Measurements from ENCODE around the gene NOL4L.

Gene NOL4L

DNA sequence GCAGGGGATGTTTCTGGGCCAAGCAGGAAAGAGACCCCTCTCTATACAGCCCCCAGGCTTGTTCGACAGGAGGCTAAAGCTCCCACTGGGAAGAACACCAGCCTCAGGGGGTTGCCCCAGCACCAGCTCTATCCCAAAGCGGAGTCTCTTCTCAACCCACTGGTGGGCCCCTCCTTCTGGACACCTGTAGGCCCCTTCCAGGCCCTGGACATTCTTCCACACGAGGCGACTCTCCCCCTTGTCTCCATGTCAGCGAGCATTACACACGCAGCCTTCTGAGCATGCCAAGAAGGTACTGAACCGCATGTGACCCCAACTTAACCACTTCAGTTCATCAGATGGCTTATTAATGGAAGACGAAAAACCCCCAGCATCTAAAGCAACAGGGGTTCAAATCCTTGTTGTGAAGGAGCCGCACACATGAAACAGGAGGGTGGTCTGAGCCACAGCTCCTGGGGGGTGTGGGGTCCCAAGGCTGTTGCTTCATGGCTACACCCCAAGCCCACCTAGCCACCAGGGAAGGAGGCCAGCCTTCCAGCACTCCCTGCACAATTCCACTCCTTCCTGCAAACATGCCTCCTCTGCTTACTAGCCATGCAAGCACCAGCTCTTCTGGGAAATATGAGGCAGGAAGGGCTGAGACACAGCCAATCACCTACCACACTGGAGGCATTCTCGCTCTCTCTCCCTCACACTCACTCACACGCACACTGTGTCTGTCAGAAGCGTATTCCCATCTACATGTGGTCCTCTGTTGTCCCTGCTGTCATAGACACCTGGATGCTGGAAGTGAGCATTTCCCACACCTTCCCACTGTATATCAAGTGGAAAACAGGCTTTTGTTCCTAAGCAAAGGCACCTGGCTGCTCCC is 104.5 kb downstream of the NOL4L start:
- DNase-seq: peak; percentile 2

DNA sequence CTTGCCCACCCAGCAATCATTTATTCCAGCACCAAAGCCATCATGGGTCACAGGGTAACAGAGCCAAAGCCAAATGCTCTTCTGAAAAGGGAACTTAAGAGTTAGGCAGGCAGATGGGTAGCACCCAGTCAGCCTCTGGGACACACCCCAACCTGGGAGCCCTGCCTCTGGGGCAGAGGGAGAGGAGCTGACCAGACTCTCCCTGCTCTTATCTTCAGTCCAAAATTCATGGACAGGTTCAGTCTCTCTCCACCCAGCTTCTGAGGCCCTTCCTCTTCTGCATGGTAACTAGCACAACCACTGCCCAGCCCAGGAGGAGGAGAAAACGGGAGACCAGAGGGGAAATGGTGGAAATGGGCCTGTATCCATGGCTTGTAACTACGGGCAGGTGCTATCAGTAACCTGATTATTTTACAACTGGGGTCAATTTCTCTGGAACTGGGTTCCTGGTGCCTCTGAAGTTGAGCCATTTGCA is 105.4 kb downstream of the NOL4L start:
- DNase-seq: peak; percentile 2

DNA sequence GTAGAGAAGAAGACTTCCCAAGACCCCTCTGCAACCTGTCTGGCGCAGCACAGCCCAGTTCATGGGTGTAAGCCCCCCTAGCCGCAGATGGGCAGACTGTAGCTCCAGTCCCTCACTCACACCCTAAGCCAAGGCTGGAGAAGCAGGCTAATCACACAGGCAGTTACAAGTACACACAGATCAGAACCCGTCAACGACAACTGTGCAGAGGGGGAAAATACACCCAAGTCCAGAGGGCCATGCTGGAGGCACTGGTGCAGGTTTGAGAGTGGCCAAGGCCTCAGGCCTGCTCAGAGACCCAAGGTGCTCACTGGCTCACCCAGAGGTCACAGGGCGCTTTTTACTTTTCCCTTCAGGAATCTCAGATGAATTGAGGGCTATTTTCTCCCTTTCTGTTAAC is 106.1 kb downstream of the NOL4L start:
- peak; percentile 2 for DNase-seq

DNA sequence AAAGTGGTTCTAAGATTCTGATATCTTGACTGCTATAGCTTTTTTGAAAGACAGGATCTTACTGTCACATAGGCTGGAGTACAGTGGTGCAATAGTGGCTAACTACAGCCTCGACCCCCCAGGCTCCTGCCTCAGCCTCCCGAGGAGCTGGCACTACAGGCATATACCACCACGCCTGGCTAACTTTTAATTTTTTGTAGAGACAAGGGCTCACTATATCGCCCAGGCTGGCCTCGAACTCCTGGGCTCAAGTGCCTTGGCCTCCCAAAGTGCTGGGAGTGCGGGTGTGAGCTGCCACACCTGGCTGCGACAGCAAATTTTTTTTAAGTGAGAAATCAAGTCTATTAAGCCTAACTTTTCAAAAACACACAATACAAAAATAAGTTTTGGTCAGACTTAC is 106.6 kb downstream of the NOL4L start:
- DNase-seq: no peak

DNA sequence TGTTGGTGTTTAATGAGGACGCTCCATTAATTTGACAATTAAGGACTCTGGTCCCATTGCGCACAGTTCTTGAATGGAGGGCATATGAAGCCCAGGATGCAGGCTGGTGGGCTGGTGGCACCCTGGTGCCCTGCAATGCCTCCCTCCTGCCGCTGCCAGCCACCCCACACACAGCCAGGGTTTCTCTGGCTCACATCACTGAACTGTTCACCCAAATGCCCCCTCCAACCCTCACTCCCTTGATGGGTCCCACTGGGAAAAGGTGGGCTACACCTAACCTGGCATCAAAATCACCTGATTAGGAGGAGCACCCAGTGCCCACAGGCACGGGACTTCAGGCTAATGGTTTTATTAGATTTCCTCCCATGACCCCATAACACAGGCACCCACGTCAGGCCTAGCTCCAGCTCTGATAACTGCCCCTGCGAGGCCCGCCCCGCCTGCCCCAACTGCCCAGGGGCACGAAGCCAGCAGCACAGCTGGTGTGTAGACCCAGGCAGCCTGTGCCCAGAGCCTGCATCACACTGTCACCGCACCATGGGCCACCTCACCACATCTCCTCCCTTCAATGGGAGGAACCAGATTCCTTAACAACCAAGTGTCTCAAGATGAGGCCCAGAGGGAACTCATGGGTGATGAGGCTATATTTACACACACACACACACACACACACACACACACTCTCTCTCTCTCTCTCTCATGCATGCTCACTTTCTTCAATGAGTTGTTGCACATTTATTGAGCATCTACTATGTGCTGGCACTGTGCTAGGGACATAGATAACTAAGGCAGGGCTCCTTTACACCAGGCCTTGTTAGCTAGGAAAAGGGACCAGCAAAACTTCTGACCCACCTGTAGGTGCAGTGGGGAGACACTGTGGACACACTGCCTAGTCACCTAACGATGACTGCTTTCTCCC is 107.3 kb downstream of the NOL4L start:
- DNase-seq: no peak

DNA sequence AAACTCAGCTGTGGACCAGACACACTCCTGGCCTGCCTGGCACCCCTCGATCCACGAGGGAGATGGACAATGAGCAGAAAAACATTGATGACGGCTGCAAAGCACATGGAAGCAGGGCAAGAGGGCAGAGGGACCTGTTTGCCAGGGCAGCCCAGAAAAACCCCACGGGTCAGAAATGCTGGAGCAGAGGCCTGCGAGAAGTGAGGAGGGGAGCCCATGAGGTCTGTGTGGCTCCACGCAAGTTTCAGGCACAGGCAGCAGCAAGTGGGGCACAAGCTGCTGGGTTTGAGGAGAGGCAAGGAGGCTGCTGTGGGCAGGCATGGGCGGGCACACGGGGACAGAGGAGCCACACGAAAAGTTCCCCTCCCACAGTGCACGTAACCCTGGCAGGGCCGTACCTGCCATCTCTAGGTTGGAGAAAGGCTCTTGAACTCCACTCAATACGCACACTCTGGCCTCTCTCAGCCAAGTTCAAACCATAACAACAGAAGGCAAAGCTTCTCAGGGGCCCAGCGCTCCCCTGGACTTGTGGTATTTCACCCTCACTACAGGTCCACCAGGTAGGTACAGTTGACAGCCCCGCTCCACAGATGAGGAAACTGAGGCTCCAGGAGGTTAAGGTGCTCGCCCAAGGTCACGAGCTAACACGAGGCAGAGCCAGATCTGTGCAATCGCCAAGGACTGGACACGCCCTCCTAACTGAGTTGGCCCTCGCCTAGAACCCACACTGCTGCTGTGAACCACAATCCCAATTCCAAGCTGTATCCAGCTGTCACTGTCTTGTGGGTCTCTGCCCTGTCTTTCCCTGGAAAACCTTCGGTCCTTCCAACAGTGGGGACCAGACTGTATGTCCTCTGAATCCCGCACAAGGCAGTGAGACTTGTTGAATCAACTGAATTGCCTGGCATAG is 108.2 kb downstream of the NOL4L start:
- DNase-seq: no peak

DNA sequence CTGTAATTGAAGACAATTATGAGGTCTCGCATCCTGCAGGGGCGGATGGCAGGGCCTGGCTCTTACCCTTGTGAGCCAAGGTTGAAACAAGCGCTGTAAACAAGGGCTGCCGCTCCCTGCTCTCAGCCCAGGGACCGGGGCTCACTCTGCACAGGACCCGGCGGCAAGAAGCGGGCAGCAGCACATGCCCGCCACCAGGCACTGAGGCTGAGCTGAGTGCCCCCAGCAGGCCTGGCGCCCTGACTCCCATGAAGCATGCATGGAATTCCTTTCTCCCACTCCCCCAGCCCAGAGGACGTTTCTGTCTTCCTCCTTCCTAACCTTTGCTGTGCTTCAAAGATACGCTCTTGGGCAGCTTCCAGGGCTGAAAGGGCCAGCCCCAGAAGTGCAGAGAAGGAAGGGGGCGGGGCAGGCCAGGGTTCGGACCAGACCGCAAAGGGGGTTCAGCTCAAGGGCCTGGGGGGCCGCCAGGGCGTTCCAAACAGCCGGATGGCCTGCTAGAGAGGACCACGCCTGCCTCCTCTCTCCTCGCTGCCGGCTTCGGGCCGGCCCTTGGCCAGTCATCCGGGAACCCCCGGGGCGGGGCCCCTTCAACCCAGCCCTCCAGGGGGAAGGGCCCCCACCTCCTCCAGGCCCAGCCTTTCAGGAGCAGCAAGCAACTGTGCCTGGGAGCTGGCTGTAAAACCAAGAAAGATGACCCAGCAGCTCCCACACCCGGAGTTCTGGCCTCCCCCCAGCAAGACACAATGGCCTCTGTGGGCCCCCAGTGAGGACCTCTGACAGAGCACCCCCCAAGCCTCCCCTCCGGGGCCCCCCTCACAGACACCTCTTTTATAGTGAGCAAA is 109.9 kb downstream of the NOL4L start:
- DNase-seq: no peak

DNA sequence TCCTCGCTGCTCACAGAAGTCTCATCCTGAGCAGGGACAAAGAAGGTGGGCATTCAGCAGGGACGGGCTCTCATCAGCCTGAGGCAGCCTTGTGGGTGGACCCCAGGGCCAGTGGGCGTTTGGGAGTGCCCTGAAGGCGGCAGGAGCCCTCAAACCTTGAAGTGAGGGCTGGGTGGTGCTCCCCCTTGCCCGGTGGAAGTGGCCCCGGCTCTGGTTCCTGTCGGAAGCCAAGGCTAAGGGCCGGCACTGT is 110.5 kb downstream of the NOL4L start:
- no peak for DNase-seq

DNA sequence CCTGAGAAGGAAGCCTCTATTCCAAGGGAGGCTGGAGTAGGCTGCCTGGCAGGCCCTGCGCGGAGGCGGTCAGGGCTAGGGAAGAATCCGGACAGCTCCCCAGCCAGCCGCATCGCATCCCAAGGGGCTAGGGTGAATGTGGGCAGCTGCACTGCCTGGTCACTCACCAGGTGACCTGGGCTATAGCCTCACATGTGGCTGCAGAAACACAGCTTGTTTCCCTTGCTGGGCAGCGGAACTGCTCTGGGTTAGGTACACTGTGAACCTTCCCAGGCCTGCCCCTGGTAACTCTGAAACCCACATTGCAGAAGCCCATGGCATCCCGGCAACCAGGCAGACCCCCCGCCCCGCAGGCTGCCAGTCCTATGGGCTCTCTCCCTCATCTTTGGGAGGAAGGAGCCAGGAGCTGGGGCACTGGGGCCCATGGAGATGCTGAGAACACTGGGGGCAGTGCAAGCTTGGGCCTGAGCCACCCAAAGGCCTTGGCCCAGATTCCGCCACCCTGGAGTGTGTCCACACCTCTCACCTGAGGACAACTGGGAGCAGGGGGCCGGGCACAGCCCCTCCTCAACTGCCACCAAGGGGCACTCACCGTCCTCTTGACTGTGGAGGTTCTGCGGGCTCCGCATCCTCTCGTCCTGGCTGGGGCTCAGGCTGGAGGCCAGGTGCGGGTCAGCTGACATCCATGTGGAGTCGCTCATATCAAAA is 111.0 kb downstream of the NOL4L start:
- no peak for DNase-seq

DNA sequence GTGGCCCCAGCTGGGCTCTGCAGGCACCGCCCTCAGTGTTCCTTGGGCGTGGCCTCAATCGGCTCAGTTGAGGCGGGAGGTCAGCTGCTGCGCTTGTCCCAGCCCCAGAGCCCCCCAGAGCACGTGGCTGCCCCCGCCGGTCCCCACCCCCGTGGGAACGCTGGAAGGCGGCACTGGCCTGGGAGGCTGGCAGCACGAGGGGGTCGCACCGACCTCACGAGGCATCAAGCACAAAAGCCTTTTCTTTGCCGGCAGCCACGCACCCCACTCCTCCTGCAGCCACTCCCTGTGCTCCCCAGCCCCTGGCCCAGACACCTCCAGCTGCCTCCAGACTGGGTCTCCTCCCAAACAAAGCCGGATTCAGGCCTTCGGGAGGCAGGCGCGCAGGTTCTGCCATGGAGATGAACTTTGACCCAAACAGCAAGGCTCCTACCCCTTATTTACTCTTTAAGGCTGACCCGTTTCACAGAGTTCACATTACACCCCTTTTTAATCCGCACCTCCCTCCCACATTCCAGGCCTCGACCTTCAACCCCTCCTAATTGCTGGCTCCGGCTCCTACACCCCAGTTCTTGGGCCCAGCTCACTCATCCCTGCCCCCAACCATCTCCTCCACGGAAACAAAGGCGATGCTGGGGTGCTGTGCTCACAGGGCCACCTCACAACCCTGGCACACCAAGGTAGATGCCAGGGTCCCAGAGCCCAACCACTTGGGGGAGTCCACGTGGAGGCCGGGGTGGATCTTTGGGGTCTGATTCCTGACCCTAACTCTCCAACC is 111.7 kb downstream of the NOL4L start:
- no peak for DNase-seq

DNA sequence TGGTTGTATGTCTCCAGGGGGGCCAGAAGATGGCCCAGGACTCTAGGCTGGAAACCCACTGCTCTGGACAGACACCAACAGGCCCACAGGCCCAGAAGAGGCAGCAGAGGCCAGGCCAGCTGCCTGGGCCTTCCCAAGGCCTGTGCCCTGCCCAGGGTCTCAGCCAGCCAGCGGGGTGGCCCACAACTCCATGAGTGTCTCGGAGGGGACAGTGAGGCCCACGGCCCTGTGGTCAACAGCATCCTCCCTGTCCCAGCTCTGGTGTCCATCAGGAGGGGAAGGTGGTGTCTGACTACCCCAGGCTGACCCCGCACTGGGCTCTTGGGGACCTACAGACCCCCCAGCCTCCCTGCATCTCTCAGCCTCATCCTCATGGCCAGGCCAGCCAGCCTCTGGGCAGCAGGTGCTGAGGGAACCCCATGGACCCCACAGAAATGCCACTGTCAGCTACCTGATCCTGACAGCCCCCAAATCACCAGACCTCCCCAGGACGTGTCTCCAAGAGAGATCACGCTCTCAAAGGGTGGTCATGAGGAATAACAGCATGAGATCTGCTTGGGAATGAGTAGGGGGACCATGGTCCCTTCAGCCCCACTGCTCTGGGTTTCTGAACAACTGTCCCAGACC is 112.4 kb downstream of the NOL4L start:
- no peak for DNase-seq

DNA sequence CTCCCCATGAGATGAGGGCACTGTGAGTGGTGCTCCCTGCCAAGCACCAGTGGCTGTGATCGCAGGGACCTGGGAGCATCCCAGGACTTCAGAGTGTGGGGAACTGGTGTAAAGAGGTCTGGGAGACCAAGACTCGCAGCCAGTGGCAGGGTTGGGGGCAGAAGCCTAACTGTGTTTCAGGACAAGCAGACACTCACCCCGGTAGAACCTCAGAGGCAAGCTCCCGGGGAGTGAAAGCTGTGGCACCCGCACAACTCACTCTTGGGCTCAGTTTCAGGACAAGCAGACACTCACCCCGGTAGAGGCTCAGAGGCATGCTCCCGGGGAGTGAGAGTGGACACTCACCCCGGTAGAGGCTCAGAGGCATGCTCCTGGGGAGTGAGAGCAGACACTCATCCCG is 114.2 kb downstream of the NOL4L start:
- DNase-seq: no peak

DNA sequence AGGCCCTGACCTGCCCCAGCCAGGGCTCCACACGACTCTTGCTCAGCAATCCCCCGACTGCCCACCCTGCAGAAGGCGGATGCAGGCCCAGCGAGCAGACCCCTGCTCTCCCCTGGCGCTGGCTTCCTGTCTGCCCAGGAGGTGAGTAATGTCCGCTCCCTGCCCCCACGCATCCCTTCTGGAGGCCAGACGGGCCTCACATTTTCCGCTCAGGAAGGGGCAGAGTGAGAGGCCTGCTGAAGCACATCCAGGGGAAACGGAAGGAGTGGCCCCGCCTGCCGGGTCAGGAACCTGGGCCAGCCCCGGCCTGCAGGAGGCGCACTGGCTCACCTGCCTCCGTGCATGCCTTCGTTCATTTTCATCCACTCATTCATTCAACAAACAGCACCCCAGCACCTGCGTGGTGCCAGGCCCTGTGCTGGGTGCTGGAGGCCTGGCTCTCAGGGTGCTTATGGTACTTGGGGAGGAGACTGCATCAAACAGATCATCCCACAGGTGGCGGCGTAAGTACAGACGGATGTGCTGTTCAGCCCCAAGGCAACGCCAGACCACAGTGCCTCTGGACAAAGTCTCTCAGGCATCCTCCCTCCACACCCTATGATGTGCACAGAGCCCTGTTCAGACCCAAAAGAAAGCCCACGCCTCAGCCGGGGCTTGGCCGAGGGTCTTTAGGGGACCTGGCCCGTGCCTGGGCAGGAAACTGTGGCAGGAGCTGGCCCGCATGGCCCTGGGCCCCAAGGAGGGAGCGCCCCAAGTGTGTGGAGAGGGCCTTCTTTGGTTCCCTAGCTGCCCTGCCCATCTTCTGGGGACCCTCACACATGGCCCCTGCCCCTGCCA is 114.9 kb downstream of the NOL4L start:
- peak; percentile 49 for DNase-seq

DNA sequence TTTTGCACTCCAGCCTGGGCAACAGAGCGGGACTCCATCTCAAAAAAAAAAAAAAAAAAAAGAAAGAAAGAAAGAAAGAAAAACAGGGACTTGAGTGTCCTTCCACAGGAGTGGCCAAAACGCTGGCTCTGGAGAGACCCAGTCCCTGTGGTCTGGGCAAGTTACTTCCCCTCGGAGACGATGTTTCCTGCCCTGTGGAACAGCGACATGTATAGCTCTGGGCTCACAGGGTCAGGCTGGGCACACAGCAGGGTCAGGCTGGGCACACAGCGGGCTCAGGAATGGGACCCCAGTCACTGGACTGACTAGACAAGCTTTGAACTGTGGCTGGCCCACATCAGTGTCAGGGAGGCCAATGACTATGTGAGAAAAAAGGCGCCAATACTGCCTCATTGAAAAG is 116.3 kb downstream of the NOL4L start:
- DNase-seq: no peak

DNA sequence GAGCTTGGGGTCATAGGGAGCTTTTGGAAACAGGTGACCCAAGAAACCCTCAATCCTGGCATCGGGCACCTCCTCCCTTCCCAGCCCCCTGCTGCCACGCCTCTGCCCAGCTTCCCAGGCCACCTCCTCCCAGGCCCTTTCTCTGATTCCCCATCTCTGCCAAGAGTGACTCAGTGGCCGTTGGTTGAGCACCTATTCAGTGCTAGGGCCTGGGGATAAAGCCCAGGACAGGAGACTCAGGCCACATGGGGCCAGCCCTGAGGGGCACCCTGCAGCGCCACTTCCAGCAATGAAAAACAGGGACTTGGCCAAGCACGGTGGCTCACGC is 116.9 kb downstream of the NOL4L start:
- no peak for DNase-seq

DNA sequence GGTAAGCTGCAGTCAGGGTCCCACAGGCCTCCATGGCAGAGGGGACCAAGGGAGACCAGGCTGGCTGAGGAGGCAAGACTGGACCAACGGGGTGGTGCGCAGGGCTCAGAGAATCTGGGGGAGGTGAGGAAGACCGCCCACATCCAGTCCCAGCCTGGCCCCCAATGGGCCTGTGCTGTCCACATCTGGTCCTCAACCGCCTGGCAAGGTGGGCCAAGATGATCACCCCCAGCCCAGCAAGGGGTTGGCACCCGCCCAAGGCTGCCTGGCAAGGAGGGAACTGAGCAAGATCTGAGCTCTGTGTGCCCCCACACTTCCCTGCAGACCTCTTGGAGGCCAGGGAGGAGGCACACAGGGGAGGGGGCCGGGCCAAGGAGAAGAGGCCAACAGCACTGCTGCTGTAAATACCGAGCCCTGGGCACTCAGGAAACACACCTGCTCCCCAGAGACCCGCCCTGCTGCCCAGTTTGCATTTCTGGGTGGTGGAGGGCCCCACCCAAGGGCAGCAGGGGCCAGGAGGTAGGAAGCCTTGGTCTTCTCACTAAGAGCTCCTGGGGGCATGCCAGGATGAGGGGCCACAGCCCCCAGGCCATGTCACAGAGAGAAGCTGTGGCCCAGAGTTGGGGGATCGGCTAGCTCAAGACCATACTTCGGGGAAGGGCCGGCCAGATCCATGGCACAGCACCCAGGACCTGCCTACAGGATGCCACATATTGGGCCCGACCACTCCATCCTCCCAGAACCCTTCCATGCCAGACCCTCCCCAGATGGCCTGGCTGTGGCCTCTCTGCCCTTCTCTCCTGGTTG is 117.4 kb downstream of the NOL4L start:
- DNase-seq: no peak

DNA sequence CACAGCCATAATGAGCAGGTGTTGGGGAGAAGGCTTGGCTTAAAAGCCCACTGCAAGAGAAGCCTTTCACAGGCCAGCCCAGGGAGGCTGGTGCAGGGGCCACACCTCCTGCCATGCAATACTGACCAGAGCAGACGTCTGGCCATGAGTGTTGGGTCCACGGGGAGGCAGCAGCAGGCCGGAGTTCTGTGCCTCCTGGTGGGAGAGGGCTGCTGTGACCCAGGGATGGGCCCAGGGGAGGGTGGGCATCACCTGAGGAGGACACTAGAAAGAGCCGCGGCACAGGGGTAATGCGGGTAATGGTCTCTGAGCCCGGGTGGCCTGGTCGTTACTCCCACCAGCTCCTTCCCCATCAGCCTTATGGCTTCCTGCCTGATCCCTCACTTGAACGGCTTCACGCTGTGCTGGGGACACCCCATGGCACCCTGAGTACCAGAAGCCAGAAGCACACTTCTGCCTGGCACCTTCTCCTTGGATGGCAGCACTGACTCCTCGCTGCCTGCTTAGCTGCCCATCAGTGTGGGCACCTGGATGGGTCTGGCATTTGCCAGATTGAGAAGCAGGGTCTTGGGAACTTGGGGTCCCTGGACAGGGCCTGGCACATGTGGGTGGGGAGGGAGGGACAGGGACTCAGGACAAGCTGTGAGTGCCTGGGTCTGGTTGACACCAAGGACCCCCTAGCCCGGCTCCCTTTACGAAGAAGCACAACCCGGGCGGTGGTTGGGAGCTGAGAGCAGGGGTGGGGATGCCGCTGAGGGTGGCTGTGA is 118.2 kb downstream of the NOL4L start:
- no peak for DNase-seq
